Sigmoid colon (tissue), 4 donors: ENCODE results near the gene JOSD2.

ENCODE experiments used
- POLR2AphosphoS5 ChIP-seq, 4 donors: sonication (generic); formaldehyde crosslinking; IDR thresholded peaks; one replicate each; pipeline ENCODE4 v1.6.1; 2017; ENCODE audit warnings: antibody characterized with exemption in 4 of 4
- TF ChIP-seq, protein P1 (sequence below), 4 experiments: fragments of 450-650 bp in 3 of 4; fragments of 200-600 bp in 1 of 4; IDR thresholded peaks; one replicate each; pipeline ENCODE4 v1.5.1; 2016 to 2019; ENCODE audit warnings: antibody characterized with exemption in 4 of 4, mild to moderate bottlenecking in 3 of 4, moderate library complexity in 2 of 4

GRCh38 chr19:50519006-50519575, 8.1 kb upstream of the JOSD2 start:
- TF ChIP-seq, protein P1, sequence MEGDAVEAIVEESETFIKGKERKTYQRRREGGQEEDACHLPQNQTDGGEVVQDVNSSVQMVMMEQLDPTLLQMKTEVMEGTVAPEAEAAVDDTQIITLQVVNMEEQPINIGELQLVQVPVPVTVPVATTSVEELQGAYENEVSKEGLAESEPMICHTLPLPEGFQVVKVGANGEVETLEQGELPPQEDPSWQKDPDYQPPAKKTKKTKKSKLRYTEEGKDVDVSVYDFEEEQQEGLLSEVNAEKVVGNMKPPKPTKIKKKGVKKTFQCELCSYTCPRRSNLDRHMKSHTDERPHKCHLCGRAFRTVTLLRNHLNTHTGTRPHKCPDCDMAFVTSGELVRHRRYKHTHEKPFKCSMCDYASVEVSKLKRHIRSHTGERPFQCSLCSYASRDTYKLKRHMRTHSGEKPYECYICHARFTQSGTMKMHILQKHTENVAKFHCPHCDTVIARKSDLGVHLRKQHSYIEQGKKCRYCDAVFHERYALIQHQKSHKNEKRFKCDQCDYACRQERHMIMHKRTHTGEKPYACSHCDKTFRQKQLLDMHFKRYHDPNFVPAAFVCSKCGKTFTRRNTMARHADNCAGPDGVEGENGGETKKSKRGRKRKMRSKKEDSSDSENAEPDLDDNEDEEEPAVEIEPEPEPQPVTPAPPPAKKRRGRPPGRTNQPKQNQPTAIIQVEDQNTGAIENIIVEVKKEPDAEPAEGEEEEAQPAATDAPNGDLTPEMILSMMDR (IDR thresholded peaks at IDR 0.05), result no peak
- no peak for TF ChIP-seq POLR2AphosphoS5 (IDR thresholded peaks at IDR 0.05)
